Peyer's patch (tissue), 4 donors: ENCODE data around the gene HELZ.

Source experiments
- CTCF ChIP-seq, 6 experiments: fragments of 450-650 bp in 4 of 6; fragments of 200-600 bp in 2 of 6; sonication (generic) in 1 of 6; IDR thresholded peaks; one replicate each; pipeline ENCODE4 v1.5.1; 2017 to 2019; ENCODE audit warnings: antibody characterized with exemption in 6 of 6, mild to moderate bottlenecking in 3 of 6, moderate library complexity in 1 of 6
- POLR2A ChIP-seq, 2 donors: fragments of 450-650 bp; IDR thresholded peaks; one replicate each; pipeline ENCODE4 v1.5.1; 2017; ENCODE audit warnings: antibody characterized with exemption in 2 of 2, mild to moderate bottlenecking in 2 of 2, moderate library complexity in 2 of 2

- TF ChIP-seq CTCF (IDR thresholded peaks at IDR 0.05) (no peak), POLR2A (IDR thresholded peaks at IDR 0.05) (no peak)
These were observed 20.3 kb downstream of the HELZ start for GRCh38 chr17:67224736-67225135.
